Stimulated activated naive CD4-positive, alpha-beta T cell (primary cell): ENCODE measurements around the gene S100A12.
"Not testable (repeated sequence)": the region's sequence is repeated elsewhere in the genome, so short reads cannot be mapped to it uniquely, and the experiment has no call there.

Source experiments
- DNase-seq, 6 experiments: peaks; one replicate each; lab custom pipeline; 2025; lab: John Stamatoyannopoulos, UW

S100A12 gene

GRCh38 chr1:153353226-153353947, 22.0 kb downstream of the S100A12 start:
- no peak for DNase-seq

- peak; percentile 16 to 69 (median 50) for DNase-seq
These were observed 22.9 kb downstream of the S100A12 start for GRCh38 chr1:153352523-153352922.

- no peak for DNase-seq
These were observed 25.0 kb downstream of the S100A12 start for GRCh38 chr1:153350321-153350957.

GRCh38 chr1:153349363-153350320, 25.8 kb downstream of the S100A12 start:
- DNase-seq: no peak

GRCh38 chr1:153348511-153349362, 26.7 kb downstream of the S100A12 start, which contains the start of gene PGLYRP4:
PGLYRP4 (minus strand) TSS chr1:153348841; CDS start chr1:153347932, 909 bp downstream.
- DNase-seq: no peak

GRCh38 chr1:153347856-153348255, 27.6 kb downstream of the S100A12 start:
- no peak for DNase-seq

GRCh38 chr1:153347049-153347448, 28.4 kb downstream of the S100A12 start:
- DNase-seq: not testable (repeated sequence)

- no peak for DNase-seq
These were observed 29.2 kb downstream of the S100A12 start for GRCh38 chr1:153346077-153346723.

- no peak for DNase-seq
These were observed 30.0 kb downstream of the S100A12 start for GRCh38 chr1:153345187-153346076.

GRCh38 chr1:153344718-153345025, 30.7 kb downstream of the S100A12 start:
- no peak for DNase-seq

GRCh38 chr1:153343811-153344717, 31.4 kb downstream of the S100A12 start:
- DNase-seq: no peak

GRCh38 chr1:153343040-153343681, 32.3 kb downstream of the S100A12 start:
- no peak for DNase-seq

GRCh38 chr1:153342178-153342577, 33.2 kb downstream of the S100A12 start:
- no peak for DNase-seq

GRCh38 chr1:153341431-153341934, 33.9 kb downstream of the S100A12 start:
- DNase-seq: no peak

GRCh38 chr1:153340356-153340755, 35.1 kb downstream of the S100A12 start:
- no peak for DNase-seq

- DNase-seq: no peak
These were observed 35.6 kb downstream of the S100A12 start for GRCh38 chr1:153339802-153340201.

GRCh38 chr1:153337980-153338853, 37.2 kb downstream of the S100A12 start:
- DNase-seq: no peak
